DMS153 treated with DMSO at 0.1 percent for 48 hours (cell line): Measurements from ENCODE around the gene ACOX1.
A peak's percentile ranks its signal among the peaks of the same experiment; 100 is the strongest.

Experiments used
- DNase-seq: peaks from one replicate; lab custom pipeline; 2025; ENCODE audit not compliant: unreplicated experiment; lab: John Stamatoyannopoulos, UW

The ACOX1 gene

DNA sequence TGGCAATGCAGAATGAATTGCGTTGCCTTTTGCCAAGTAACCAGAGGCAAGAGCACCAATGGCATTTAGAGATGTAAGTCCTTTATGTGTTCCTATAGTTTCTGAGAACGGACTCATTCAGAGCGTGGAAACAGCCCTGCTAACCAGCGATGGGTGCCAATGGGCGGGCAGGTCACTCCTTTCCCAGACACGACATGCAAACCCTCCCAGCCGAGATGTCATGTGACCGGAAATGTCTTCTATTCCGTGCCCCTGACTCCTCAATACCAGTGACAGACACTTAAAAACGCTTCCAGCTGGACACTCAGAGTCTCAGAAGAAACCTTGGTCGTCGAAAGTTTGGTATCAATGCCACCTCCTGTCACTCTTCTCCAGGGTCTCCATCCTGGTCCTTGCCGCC, 41.3 kb downstream of the ACOX1 start:
- DNase-seq: no peak

GRCh38 chr17:75933808-75934207, 45.2 kb downstream of the ACOX1 start:
- no peak for DNase-seq

- no peak for DNase-seq
These were observed 46.1 kb downstream of the ACOX1 start for GRCh38 chr17:75932852-75933251.

GRCh38 chr17:75931062-75931461, 47.9 kb downstream of the ACOX1 start:
- no peak for DNase-seq

DNA sequence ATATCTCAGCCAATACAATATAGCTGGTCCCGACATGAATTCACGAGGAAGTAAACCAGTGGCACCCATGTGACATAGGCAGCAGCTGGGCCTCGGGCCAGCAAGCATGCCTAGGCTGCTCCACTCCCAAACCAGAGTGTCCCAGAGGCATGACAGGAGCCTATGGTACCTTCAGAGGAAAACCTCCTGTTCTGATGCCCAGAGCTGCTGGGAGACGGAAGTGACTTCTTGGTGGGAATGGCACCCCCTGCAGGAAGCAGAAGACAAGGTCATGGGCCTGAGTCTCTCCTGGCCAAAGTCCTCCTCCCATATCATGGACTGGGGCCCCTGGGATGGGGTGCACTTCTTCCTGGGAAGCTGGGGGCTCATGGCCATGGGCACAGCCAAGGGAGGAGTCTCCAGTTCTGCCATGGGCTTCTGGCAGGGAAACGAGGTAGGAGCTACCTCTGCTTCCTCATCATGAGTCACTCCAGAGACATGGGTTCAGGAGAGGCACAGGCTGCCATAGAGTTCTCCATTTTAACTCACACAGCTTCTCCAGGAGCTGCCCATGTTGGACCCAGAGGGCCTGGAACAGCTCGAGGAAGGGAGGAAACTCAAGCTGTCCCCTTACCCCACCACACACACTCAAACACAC, 51.6 kb downstream of the ACOX1 start:
- peak; percentile 2 for DNase-seq

GRCh38 chr17:75926456-75926855, 52.5 kb downstream of the ACOX1 start:
- DNase-seq: no peak

GRCh38 chr17:75925912-75926311, 53.1 kb downstream of the ACOX1 start:
- no peak for DNase-seq

GRCh38 chr17:75925103-75925502, 53.9 kb downstream of the ACOX1 start:
- DNase-seq: no peak

DNA sequence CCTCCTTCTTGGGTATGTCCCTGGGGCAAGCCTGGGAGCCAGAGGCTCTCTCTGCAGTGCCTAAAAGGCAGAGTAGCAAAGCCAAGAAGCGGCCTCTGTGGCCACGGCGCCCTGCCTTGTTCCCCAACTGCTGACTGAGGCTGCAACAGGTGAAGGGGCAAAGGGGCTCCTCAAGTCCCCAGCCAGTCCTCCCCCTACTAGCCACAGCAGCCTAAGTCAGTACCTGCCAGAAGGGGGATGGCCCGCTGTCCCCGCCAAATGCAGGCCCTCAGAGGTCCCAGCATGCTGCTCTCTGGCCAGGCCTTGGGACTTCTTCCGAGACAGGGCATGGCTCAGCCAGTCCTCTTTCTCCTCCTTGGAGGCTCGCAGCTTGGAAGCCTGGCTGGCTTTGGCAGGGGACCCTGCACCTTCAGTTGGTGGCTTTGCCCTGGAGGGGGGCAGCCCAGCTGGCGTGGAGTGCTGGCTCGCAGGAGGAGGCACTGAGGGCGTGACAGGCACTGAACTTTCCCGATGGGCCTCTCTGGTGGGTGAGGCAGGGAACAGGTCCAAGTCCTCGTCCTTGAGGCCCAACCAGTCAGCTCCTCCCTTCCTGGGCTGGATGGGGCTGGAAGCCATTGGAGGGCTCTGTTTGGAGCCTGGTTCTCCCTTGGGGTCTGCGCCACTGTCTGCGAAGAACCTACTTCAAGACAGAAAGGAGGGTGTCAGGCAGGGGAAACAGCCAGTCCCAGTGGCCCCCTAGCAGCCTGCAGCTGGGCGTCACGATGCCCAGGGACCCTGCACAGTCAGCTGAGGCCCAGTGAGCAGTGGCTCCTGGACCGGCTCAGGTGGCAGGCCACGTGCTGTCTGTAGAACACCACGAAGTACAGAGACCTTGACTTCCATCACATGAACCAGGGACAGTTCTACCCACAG, 55.7 kb downstream of the ACOX1 start:
- DNase-seq: no peak

DNA sequence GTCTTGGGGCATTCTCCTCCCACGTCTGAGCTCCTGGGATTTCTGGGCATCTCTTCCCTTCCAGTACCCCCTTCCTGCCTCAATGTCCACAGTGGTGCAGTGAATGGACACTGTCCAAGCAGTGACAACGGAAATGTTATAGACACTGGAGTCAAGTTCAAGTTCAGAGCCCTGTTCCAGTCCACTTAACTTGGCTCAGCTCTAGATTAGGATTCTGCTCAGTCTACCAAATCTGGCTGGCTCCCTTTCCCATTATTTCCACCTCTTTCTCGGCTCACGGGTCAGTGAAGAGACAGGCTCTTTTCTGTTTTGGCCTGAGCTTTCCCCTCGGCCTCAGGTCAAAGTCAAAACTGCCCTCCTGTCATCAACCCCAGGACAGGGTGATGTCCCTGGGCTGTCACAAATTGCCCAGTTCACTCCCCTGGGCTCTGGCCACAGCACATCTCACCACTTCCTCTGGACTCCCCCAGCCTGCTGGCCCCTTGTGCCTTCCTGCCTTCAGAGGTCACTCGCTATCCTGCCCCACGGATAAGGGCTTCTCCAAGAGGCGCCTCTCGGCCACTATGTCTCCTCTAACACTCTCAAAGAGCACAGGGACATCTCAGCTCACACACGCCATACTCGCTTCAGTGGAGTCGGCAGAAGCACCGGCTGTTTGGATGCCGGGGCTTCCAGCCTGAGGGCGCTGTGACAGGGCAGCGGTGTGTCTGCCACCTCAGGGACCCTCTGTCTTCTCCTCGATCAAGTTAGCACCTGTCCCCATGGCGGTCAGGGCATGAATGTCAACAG, 56.6 kb downstream of the ACOX1 start:
- DNase-seq: no peak

DNA sequence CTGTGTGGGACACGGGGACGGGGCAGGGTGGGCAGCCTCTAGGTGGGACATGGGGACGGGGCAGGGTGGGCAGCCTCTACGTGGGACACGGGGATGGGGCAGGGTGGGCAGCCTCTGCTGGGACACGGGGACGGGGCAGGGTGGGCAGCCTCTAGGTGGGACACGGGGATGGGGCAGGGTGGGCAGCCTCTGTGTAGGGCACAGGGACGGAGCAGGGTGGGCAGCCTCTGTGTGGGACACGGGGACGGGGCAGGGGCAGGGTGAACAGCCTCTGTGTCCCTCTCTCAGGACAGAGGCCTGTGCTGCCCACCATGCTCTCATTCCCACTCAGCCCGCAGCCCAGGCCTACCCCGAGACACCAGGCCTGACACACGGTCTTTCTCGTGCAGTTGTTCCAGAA, 57.4 kb downstream of the ACOX1 start:
- DNase-seq: no peak

- DNase-seq: no peak
These were observed 58.9 kb downstream of the ACOX1 start for GRCh38 chr17:75920045-75920560.

DNA sequence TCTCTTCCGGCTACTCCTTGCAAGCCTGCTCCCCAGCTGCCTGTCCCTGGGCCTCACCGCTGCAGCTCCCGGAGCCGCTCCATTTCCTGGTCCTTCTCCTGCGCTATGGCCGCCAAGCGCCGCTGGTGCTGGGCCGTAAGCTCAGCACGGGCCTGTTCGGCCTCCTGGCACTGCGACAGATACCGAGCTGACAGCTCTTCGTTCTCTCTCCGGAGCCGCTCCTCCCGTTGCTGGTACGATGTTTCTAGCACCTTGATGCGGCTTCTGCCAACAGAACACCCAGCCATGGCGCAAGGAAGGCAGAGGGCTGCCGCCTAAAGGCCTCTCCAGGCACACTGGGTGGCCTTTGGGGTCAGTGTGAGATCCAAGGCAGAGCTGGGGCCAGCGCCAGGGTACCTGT, 59.4 kb downstream of the ACOX1 start:
- DNase-seq: no peak

DNA sequence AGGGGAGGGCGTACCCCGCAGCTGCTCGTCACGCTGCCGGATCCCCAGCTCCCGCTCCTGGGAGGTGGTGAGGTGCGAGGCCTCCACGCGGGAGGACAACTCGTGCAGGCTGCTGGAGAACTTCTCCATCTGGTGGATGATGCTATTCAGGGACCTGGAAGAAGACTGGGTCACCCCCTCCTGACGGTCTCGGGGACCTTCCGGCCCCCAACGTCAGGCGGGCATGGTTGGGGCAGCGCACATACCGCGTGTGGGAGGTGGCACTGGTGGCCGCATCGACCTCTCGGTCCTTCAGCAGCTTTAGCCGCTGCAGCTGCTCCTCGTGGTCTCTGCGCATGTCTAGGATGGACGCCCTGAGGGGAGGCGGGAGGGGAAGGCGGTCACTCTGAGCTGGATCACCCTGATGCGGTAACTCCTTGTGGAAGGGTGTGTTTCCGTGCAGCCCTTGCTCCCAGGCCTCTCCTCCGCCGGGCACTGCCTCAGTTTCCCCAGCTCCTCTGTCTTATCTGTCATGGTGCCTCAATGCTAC, 61.0 kb downstream of the ACOX1 start:
- DNase-seq: no peak

GRCh38 chr17:75917141-75917916, 61.6 kb downstream of the ACOX1 start:
- no peak for DNase-seq

DNA sequence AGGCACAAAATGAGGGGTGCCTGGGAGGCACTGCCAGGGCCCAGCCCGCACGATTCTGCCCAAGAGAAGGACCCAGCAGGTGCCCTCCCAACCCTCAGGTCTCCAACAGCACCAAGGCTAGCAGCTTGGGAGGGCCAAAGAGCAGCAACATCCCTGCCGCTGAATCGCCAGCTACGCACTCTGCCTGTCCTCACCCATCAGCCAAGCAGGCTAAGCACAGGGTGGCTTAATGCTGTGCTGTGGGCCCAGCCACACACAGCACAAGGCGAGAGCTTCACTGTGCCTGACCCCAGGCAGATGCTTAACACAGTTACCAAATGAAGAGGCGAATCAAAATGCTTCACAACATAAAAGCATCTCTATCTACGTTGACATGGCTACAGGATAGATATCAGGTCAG, 63.7 kb downstream of the ACOX1 start:
- no peak for DNase-seq

DNA sequence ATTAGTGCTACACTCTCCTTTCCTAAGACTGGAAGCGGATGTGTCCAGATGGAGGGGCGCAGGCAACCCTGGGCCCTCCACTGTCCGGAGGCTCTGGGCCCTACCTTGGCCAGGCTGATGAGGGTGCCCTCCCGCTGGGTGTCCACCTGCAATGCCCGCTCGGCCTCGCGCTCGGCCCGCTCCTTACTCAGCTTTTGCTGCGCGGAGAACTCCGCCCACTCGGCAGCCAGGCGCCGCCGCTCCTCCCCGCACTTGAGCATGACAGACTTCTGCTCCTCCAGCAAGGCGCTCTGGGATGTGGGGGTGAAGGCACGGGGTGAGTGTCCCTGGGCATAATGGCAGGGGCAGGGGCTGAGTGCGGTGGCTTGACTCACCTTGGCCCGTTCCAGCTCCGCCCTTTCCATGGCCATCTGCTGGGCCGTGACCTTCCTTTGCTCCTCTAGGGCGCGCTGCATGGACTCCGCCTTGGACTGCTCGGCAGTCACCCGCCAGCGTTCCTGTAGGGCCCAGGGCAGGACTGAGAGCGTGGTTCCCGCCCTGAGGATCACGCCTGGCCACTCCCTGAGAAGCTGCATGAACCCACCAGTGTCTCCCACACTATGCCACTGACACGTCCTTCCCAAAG, 64.2 kb downstream of the ACOX1 start:
- no peak for DNase-seq

- no peak for DNase-seq
These were observed 65.3 kb downstream of the ACOX1 start for GRCh38 chr17:75913537-75914210.

GRCh38 chr17:75910699-75911098, 68.3 kb downstream of the ACOX1 start:
- peak; percentile 12 for DNase-seq
